Activated naive CD8-positive, alpha-beta T cell treated with anti-CD3 and anti-CD28 coated beads for 36 hours (primary cell): ENCODE data around the gene ABCA3. TPM values are rescaled to one million over a fixed set of nuclear protein-coding genes. Genes with fewer than 3 reads are reported as not detected.

Experiments
- DNase-seq: peaks from one replicate; pipeline ENCODE4 v3.0.0; 2021
- H3K27ac Mint-ChIP-seq: one replicate; pipeline ENCODE4 v1.8.0; 2022; ENCODE audit warnings: mild to moderate bottlenecking, moderate library complexity, mixed read lengths
- H3K27me3 Mint-ChIP-seq: one replicate; pipeline ENCODE4 v1.8.0; 2022; ENCODE audit warnings: mild to moderate bottlenecking, mixed read lengths
- H3K36me3 Mint-ChIP-seq: one replicate; pipeline ENCODE4 v1.8.0; 2021; ENCODE audit warnings: mild to moderate bottlenecking, mixed read lengths
- H3K4me1 Mint-ChIP-seq: one replicate; pipeline ENCODE4 v1.8.0; 2021; ENCODE audit warnings: mixed read lengths
- H3K4me3 Mint-ChIP-seq: one replicate; pipeline ENCODE4 v1.8.0; 2022; ENCODE audit warnings: mild to moderate bottlenecking, moderate library complexity, mixed read lengths
- H3K9me3 Mint-ChIP-seq: one replicate; pipeline ENCODE4 v1.8.0; 2022; ENCODE audit warnings: mixed read lengths
- total RNA-seq, 2 experiments: library from RNA; stranded (reverse); gene quantifications; one replicate each; pipeline ENCODE4 v1.2.3, GENCODE V29; 2021

Gene ABCA3
- total RNA-seq, 2 experiments from 2014 or later, result 3.5 to 4.0 TPM

GRCh38 chr16:2365397-2366294 is 25.1 kb upstream of the ABCA3 start:
- no peaks in the 10 kb centered on the region for H3K9me3 Mint-ChIP-seq
- H3K4me1 Mint-ChIP-seq, result no peaks in the 10 kb centered on the region
- peaks cover 30% of the 10 kb centered on the region for H3K27me3 Mint-ChIP-seq
- no peak overlapping the region for H3K27ac Mint-ChIP-seq
- no peaks in the 10 kb centered on the region for H3K36me3 Mint-ChIP-seq
- DNase-seq, result no peak
- no peak overlapping the region for H3K4me3 Mint-ChIP-seq

GRCh38 chr16:2364638-2365210 is 24.2 kb upstream of the ABCA3 start:
- Mint-ChIP-seq H3K27me3 (peaks cover 33% of the 10 kb centered on the region), H3K36me3 (no peaks in the 10 kb centered on the region), H3K27ac (no peak overlapping the region), H3K4me1 (no peaks in the 10 kb centered on the region), H3K4me3 (no peak overlapping the region), H3K9me3 (no peaks in the 10 kb centered on the region)
- no peak for DNase-seq

- H3K9me3 Mint-ChIP-seq, result no peaks in the 10 kb centered on the region
- H3K36me3 Mint-ChIP-seq, result no peaks in the 10 kb centered on the region
- H3K27ac Mint-ChIP-seq, result no peak overlapping the region
- DNase-seq, result no peak
- no peak overlapping the region for H3K4me3 Mint-ChIP-seq
- peaks cover 47% of the 10 kb centered on the region for H3K27me3 Mint-ChIP-seq
- no peaks in the 10 kb centered on the region for H3K4me1 Mint-ChIP-seq
These were observed 21.7 kb upstream of the ABCA3 start for GRCh38 chr16:2362218-2362617.

GRCh38 chr16:2361129-2361528 is 20.6 kb upstream of the ABCA3 start:
- Mint-ChIP-seq H3K27ac (no peak overlapping the region), H3K4me3 (no peak overlapping the region)

GRCh38 chr16:2359919-2360318 is 19.4 kb upstream of the ABCA3 start:
- no peak for DNase-seq
- no peaks in the 10 kb centered on the region for H3K36me3 Mint-ChIP-seq
- no peaks in the 10 kb centered on the region for H3K4me1 Mint-ChIP-seq
- H3K9me3 Mint-ChIP-seq, result no peaks in the 10 kb centered on the region
- H3K27ac Mint-ChIP-seq, result no peak overlapping the region
- H3K27me3 Mint-ChIP-seq, result peaks cover 50% of the 10 kb centered on the region
- no peak overlapping the region for H3K4me3 Mint-ChIP-seq

More at GRCh38 chr16:2361129-2361528, 20.6 kb upstream of the ABCA3 start:
- Mint-ChIP-seq H3K4me1 (no peaks in the 10 kb centered on the region), H3K9me3 (no peaks in the 10 kb centered on the region), H3K36me3 (no peaks in the 10 kb centered on the region), H3K27me3 (peaks cover 47% of the 10 kb centered on the region)
- no peak for DNase-seq

- Mint-ChIP-seq H3K9me3 (no peaks in the 10 kb centered on the region), H3K36me3 (no peaks in the 10 kb centered on the region), H3K27me3 (peaks cover 42% of the 10 kb centered on the region), H3K27ac (no peak overlapping the region), H3K4me3 (no peak overlapping the region), H3K4me1 (no peaks in the 10 kb centered on the region)
- DNase-seq, result no peak
These were observed 18.3 kb upstream of the ABCA3 start for GRCh38 chr16:2358811-2359210.

- Mint-ChIP-seq H3K4me3 (no peak overlapping the region), H3K27me3 (peaks cover 52% of the 10 kb centered on the region), H3K9me3 (no peaks in the 10 kb centered on the region), H3K27ac (no peak overlapping the region), H3K36me3 (no peaks in the 10 kb centered on the region), H3K4me1 (no peaks in the 10 kb centered on the region)
- DNase-seq, result no peak
These were observed 16.8 kb upstream of the ABCA3 start for GRCh38 chr16:2357331-2357730.

- Mint-ChIP-seq H3K4me1 (no peaks in the 10 kb centered on the region), H3K27ac (no peak overlapping the region), H3K9me3 (no peaks in the 10 kb centered on the region), H3K4me3 (no peak overlapping the region), H3K36me3 (no peaks in the 10 kb centered on the region), H3K27me3 (peaks cover 33% of the 10 kb centered on the region)
- DNase-seq, result no peak
These were observed 10.0 kb upstream of the ABCA3 start for GRCh38 chr16:2350500-2350899.

- H3K27me3 Mint-ChIP-seq, result peaks cover 21% of the 10 kb centered on the region
- H3K4me3 Mint-ChIP-seq, result no peak overlapping the region
- H3K4me1 Mint-ChIP-seq, result peaks cover 17% of the 10 kb centered on the region
- peaks cover 2% of the 10 kb centered on the region for H3K9me3 Mint-ChIP-seq
- DNase-seq, result no peak
- no peaks in the 10 kb centered on the region for H3K36me3 Mint-ChIP-seq
- no peak overlapping the region for H3K27ac Mint-ChIP-seq
These were observed 2.7 kb upstream of the ABCA3 start for GRCh38 chr16:2343211-2343610.

- no peaks in the 10 kb centered on the region for H3K36me3 Mint-ChIP-seq
- peaks cover 21% of the 10 kb centered on the region for H3K27me3 Mint-ChIP-seq
- no peak overlapping the region for H3K4me3 Mint-ChIP-seq
- peak; percentile 19 for DNase-seq
- no peak overlapping the region for H3K27ac Mint-ChIP-seq
- H3K9me3 Mint-ChIP-seq, result peaks cover 2% of the 10 kb centered on the region
- H3K4me1 Mint-ChIP-seq, result peaks cover 20% of the 10 kb centered on the region
These were observed 1.2 kb upstream of the ABCA3 start for GRCh38 chr16:2341456-2342447.

GRCh38 chr16:2339521-2340484 is 725 bp downstream of the ABCA3 start:
- Mint-ChIP-seq H3K4me1 (peaks cover 25% of the 10 kb centered on the region), H3K27me3 (peaks cover 21% of the 10 kb centered on the region), H3K4me3 (peak overlapping the region; percentile 84), H3K9me3 (peaks cover 2% of the 10 kb centered on the region), H3K36me3 (no peaks in the 10 kb centered on the region), H3K27ac (no peak overlapping the region)
- peak; percentile 55 for DNase-seq

- DNase-seq, result no peak
- Mint-ChIP-seq H3K9me3 (peaks cover 2% of the 10 kb centered on the region), H3K27me3 (peaks cover 15% of the 10 kb centered on the region), H3K4me3 (peak overlapping the region; percentile 12), H3K27ac (no peak overlapping the region), H3K4me1 (peaks cover 23% of the 10 kb centered on the region), H3K36me3 (no peaks in the 10 kb centered on the region)
These were observed 2.9 kb downstream of the ABCA3 start for GRCh38 chr16:2337431-2338296.

- no peak for DNase-seq
- no peaks in the 10 kb centered on the region for H3K36me3 Mint-ChIP-seq
- H3K4me3 Mint-ChIP-seq, result no peak overlapping the region
- no peak overlapping the region for H3K27ac Mint-ChIP-seq
- peaks cover 22% of the 10 kb centered on the region for H3K4me1 Mint-ChIP-seq
- H3K9me3 Mint-ChIP-seq, result no peaks in the 10 kb centered on the region
- peaks cover 11% of the 10 kb centered on the region for H3K27me3 Mint-ChIP-seq
These were observed 5.1 kb downstream of the ABCA3 start for GRCh38 chr16:2335286-2335895.
